Activated T-helper 2 cell treated with anti-CD3 and anti-CD28 coated beads, Interferon-gamma antibody, Interleukin-2, Interleukin-4, amounts not matched to agents 10 μg/mL and 5 μg/mL and 100 μg/mL, durations not matched to agents 14 hours and 24 hours and 36 hours (primary cell): ENCODE measurements around the gene KDM3A. TPM values are rescaled to one million over a fixed set of nuclear protein-coding genes. Genes with fewer than 3 reads are reported as not detected.

Source experiments
- DNase-seq: peaks from one replicate; pipeline ENCODE4 v3.0.0; 2021; ENCODE audit warnings: low spot score
- H3K27ac Mint-ChIP-seq: one replicate; pipeline ENCODE4 v1.8.0; 2021; ENCODE audit warnings: mixed read lengths
- H3K27me3 Mint-ChIP-seq: one replicate; pipeline ENCODE4 v1.8.0; 2021; ENCODE audit warnings: low read depth, mixed read lengths
- H3K36me3 Mint-ChIP-seq: one replicate; pipeline ENCODE4 v1.8.0; 2021; ENCODE audit warnings: low read depth, mixed read lengths
- H3K4me1 Mint-ChIP-seq: one replicate; pipeline ENCODE4 v1.8.0; 2021; ENCODE audit warnings: low read depth, mixed read lengths
- H3K4me3 Mint-ChIP-seq: one replicate; pipeline ENCODE4 v1.8.0; 2021; ENCODE audit warnings: low read depth, mild to moderate bottlenecking, moderate library complexity, mixed read lengths
- H3K9me3 Mint-ChIP-seq: one replicate; pipeline ENCODE4 v1.8.0; 2021; ENCODE audit warnings: mixed read lengths
- intact Hi-C: fragments of 100-400 bp; cut with micrococcal nuclease; formaldehyde crosslinking; loops from one replicate; pipeline ENCODE4 v1.15.1; 2023
- total RNA-seq: library from RNA; stranded (reverse); gene quantifications from 2 replicates; pipeline ENCODE4 v1.2.3, GENCODE V29; 2022

Gene KDM3A
- total RNA-seq, 1 donor from 2014 or later: 74.5 TPM

GRCh38 chr2:86518481-86518880, 77.3 kb downstream of the KDM3A start:
- DNase-seq: no peak

GRCh38 chr2:86519349-86519748, 78.2 kb downstream of the KDM3A start:
- no peak overlapping the region for H3K4me3 Mint-ChIP-seq
- intact Hi-C loops: no loop called here

More at GRCh38 chr2:86518481-86518880, 77.3 kb downstream of the KDM3A start:
- H3K27me3 Mint-ChIP-seq: no peaks in the 10 kb centered on the region
- H3K36me3 Mint-ChIP-seq: peaks cover 19% of the 10 kb centered on the region
- intact Hi-C loops: no loop called here
- H3K9me3 Mint-ChIP-seq: peaks cover 9% of the 10 kb centered on the region
- H3K27ac Mint-ChIP-seq: no peak overlapping the region
- no peak overlapping the region for H3K4me3 Mint-ChIP-seq
- H3K4me1 Mint-ChIP-seq: no peaks in the 10 kb centered on the region

DNA sequence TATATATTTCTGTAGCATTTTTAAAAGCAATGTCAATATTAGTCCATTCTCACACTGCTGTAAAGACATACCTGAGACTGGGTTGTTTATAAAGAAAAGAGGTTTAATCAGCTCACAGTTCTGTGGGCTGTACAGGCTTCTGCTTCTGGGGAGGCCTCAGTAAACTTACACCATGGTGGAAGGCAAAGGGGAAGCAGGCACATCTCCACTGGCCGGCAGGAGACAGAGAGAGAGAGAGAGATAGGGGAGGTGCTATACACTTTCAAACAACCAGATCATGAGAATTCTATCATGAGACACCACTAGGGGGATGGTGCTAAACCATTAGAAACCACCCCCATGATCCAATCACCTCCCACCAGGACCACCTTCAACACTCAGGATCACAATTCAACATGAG, 79.0 kb downstream of the KDM3A start:
- Mint-ChIP-seq H3K27me3 (no peaks in the 10 kb centered on the region), H3K4me3 (no peak overlapping the region), H3K4me1 (no peaks in the 10 kb centered on the region), H3K9me3 (peaks cover 9% of the 10 kb centered on the region), H3K36me3 (peaks cover 25% of the 10 kb centered on the region), H3K27ac (no peak overlapping the region)
- DNase-seq: no peak
- intact Hi-C loops: no loop called here

More at GRCh38 chr2:86519349-86519748, 78.2 kb downstream of the KDM3A start:
- H3K27me3 Mint-ChIP-seq: no peaks in the 10 kb centered on the region
- DNase-seq: no peak
- peaks cover 25% of the 10 kb centered on the region for H3K36me3 Mint-ChIP-seq
- H3K27ac Mint-ChIP-seq: no peak overlapping the region
- no peaks in the 10 kb centered on the region for H3K4me1 Mint-ChIP-seq
- peaks cover 9% of the 10 kb centered on the region for H3K9me3 Mint-ChIP-seq

DNA sequence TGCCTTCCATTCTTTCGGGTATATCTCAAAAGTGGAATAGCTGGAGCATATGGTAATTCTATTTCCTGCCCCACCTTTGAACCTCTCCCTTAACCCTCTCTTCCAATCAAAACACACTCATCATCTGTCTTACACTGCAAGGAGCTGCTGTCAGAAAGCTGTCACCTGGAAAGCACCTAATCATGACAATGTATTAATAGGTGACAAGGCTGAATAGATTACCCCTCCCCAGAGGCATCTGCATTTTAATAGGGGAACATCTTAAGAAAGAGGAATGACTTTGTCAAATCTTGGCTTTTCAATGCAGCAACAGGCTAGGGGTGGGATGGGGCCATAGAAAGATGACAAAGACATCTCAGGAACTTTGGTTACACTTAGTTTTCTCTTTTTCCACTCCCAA, 80.8 kb downstream of the KDM3A start:
- Mint-ChIP-seq H3K9me3 (no peaks in the 10 kb centered on the region), H3K36me3 (peaks cover 29% of the 10 kb centered on the region), H3K4me3 (no peak overlapping the region), H3K4me1 (no peaks in the 10 kb centered on the region), H3K27ac (no peak overlapping the region), H3K27me3 (no peaks in the 10 kb centered on the region)
- intact Hi-C loops: no loop called here
- DNase-seq: no peak

- intact Hi-C loops: no loop called here
- Mint-ChIP-seq H3K27ac (no peak overlapping the region), H3K36me3 (peaks cover 27% of the 10 kb centered on the region), H3K27me3 (no peaks in the 10 kb centered on the region), H3K9me3 (no peaks in the 10 kb centered on the region), H3K4me3 (no peak overlapping the region), H3K4me1 (no peaks in the 10 kb centered on the region)
- DNase-seq: no peak
Observed at GRCh38 chr2:86522711-86523110, 81.5 kb downstream of the KDM3A start.

GRCh38 chr2:86523491-86523890, 82.3 kb downstream of the KDM3A start:
- H3K27ac Mint-ChIP-seq: no peak overlapping the region

GRCh38 chr2:86525421-86526340, 84.5 kb downstream of the KDM3A start:
- H3K4me1 Mint-ChIP-seq: no peaks in the 10 kb centered on the region
- H3K36me3 Mint-ChIP-seq: peaks cover 30% of the 10 kb centered on the region
- H3K27me3 Mint-ChIP-seq: no peaks in the 10 kb centered on the region
- no peak for DNase-seq
- H3K27ac Mint-ChIP-seq: no peak overlapping the region
- intact Hi-C loops: no loop called here
- no peaks in the 10 kb centered on the region for H3K9me3 Mint-ChIP-seq
- no peak overlapping the region for H3K4me3 Mint-ChIP-seq

More at GRCh38 chr2:86523491-86523890, 82.3 kb downstream of the KDM3A start:
- no peak overlapping the region for H3K4me3 Mint-ChIP-seq
- no peaks in the 10 kb centered on the region for H3K4me1 Mint-ChIP-seq
- no peaks in the 10 kb centered on the region for H3K9me3 Mint-ChIP-seq
- intact Hi-C loops: no loop called here
- H3K27me3 Mint-ChIP-seq: no peaks in the 10 kb centered on the region
- peaks cover 27% of the 10 kb centered on the region for H3K36me3 Mint-ChIP-seq
- no peak for DNase-seq

DNA sequence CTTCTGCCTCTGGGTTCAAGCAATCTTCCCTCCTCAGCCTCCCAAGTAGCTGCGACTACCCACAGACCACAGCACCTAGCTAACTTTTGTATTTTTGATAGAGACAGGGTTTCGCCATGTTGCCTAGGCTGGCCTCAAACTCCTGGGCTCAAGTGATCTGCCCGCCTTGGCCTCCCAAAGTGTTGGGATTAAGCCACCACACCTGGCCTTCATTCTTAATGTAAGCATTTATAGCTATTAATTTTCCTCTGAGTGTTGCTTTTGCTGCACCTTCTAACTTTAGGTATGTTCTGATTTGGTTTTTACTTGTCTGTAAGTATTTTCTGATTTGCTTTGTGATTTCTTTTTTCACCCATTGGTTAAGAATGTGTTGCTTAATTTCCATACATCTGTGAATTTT, 92.4 kb downstream of the KDM3A start:
- Mint-ChIP-seq H3K9me3 (peaks cover 65% of the 10 kb centered on the region), H3K4me1 (peaks cover 3% of the 10 kb centered on the region), H3K27me3 (no peaks in the 10 kb centered on the region), H3K36me3 (peaks cover 51% of the 10 kb centered on the region), H3K27ac (no peak overlapping the region), H3K4me3 (no peak overlapping the region)
- DNase-seq: no peak
- intact Hi-C loops: no loop called here

- H3K9me3 Mint-ChIP-seq: peaks cover 37% of the 10 kb centered on the region
- intact Hi-C loops: no loop called here
- peaks cover 70% of the 10 kb centered on the region for H3K36me3 Mint-ChIP-seq
- no peaks in the 10 kb centered on the region for H3K4me1 Mint-ChIP-seq
- no peak for DNase-seq
- H3K27ac Mint-ChIP-seq: no peak overlapping the region
- no peak overlapping the region for H3K4me3 Mint-ChIP-seq
- H3K27me3 Mint-ChIP-seq: no peaks in the 10 kb centered on the region
Observed at GRCh38 chr2:86541334-86541733, 100.2 kb downstream of the KDM3A start.

Other genes starting within 250 kb of the KDM3A start
- gene IMMT, start 245.9 kb upstream of the KDM3A start, total RNA-seq: 160 and 180 TPM in 2 replicates
- 59.8 and 62.9 TPM in 2 replicates for gene MRPL35, start 241.9 kb upstream of the KDM3A start, total RNA-seq
- gene REEP1, start 103.7 kb upstream of the KDM3A start, total RNA-seq: 0.62 and 0.71 TPM in 2 replicates
- gene CHMP3, start 122.1 kb downstream of the KDM3A start, total RNA-seq: 31.4 and 33.6 TPM in 2 replicates
- 12.4 and 12.7 TPM in 2 replicates for gene RNF103, start 182.5 kb downstream of the KDM3A start, total RNA-seq